Hematopoietic multipotent progenitor cell (in vitro differentiated cells): ENCODE measurements around the gene ITK. TPM values are rescaled to one million over a fixed set of nuclear protein-coding genes. Genes with fewer than 3 reads are reported as not detected.
"Not testable (repeated sequence)": the region's sequence is repeated elsewhere in the genome, so short reads cannot be mapped to it uniquely, and the experiment has no call there.

ENCODE experiments used
- DNase-seq, 3 donors: peaks; one replicate each; pipeline ENCODE4 v3.0.0-alpha.2; 2011 to 2015; ENCODE audit warnings: low read depth in 2 of 3, low spot score in 2 of 3
- total RNA-seq: library from RNA; depleted of rRNA; stranded (reverse); fragments of >200 nt; gene quantifications from one replicate; pipeline ENCODE4 v1.2.3, GENCODE V29; 2012

The ITK gene
- total RNA-seq, 1 donor = 0.27 TPM

GRCh38 chr5:157236423-157236822, 55.8 kb downstream of the ITK start:
- DNase-seq = no peak

DNA sequence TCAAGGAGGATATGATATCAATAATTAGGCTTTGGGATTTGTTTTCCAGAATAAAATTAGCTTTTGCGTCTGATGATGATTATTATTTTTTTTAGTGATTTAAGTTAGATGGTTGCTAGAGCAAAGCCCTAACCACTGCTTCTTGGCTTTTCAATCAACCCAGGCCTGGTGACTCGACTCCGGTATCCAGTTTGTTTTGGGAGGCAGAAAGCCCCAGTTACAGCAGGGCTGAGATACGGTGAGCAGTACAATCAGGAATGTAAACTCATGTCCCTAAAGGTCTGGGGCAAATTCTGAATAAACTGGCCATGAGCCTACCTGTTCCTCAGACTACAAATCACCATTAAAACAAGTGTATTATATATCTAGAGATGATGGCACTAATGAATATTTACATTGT, 60.8 kb downstream of the ITK start:
- DNase-seq = no peak

- not testable (repeated sequence) for DNase-seq
Measured at GRCh38 chr5:157244704-157245103, 64.1 kb downstream of the ITK start.

DNA sequence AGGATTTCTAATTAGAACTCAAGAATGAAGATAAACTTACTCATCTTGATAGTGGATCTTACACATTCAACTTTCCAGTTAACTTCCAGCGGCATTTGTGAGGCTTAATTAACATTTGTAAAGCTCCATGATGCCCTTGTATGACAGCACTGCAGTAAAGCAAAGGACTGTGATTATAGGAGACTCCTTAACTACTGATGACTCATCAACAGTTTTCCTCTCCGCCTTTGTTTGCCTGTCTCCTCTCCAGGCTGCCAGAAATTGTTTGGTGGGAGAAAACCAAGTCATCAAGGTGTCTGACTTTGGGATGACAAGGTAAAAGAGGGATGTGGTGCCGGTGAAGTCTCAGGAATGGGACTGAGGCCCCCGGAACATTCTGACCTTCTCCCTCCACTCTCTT, 64.8 kb downstream of the ITK start:
- DNase-seq = no peak

- no peak for DNase-seq
Measured at GRCh38 chr5:157245886-157246285, 65.2 kb downstream of the ITK start.

GRCh38 chr5:157247267-157247666, 66.6 kb downstream of the ITK start:
- no peak for DNase-seq

DNA sequence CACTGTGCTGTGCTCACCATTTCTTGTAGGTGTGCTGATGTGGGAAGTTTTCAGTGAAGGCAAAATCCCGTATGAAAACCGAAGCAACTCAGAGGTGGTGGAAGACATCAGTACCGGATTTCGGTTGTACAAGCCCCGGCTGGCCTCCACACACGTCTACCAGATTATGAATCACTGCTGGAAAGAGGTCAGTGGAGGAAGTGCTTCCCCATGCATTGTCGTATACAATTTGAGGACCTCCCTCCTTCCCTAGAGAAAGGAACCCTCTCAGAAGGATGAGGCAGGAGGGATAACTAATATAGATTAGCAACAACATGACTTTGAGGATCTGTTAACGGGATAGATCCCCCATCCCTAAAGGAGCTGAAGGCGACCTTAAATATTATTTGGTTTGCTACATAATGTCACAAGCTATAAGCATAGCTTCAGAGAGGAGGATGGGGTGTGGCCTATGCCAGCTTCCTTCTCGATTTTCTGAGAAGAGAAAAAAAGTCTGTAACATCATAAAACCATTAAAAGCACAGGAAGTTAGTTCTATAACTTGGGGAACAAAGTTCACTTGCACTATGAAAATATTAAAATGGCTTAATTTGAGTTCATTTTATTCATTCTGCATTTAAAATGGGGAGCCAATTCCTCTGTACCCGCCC, 68.3 kb downstream of the ITK start:
- peak in 1 of 3 donors; percentile 38 for DNase-seq

- peak; percentile 42 to 93 (median 83) for DNase-seq
Measured at GRCh38 chr5:157252711-157253465, 72.2 kb downstream of the ITK start.

- DNase-seq = peak in 2 of 3 donors; percentile 37 to 55
Measured at GRCh38 chr5:157253547-157253946, 72.9 kb downstream of the ITK start.

- no peak for DNase-seq
Measured at GRCh38 chr5:157258450-157258849, 77.8 kb downstream of the ITK start.

- DNase-seq = no peak
Measured at GRCh38 chr5:157259699-157260098, 79.1 kb downstream of the ITK start.

- DNase-seq = no peak
Measured at GRCh38 chr5:157263496-157264090, 83.0 kb downstream of the ITK start.

DNA sequence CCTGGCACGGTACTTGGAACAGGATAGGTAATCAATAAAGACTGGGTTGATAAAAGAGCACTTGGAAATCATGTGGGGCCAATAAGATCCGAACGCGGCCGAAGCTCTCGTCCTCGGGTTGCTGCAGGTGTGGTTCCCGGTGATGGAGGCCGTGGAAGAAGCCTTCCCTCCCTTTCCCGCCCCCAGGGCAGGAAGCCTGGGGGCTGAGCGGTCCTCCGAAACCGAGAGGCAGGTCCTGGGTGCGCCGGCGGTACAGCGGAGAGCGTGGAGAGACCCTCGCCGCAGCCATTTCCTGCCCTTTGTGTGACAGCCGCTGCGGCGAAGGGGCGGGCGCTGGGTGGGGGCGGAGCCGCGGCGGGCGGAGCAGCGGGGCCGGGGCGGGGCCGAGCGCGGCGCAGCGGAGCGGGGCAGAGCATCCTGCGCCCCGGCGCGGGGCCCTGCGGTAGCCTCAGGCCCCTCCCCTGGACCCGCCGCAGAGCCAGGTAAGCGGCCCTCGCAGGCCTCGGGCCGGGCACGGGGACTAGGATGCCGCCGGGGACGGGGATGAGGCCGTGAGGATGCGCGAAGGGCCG, 85.2 kb downstream of the ITK start, which contains the start of gene CYFIP2:
Gene CYFIP2 (plus strand): TSS at position 410 of the 572 bp plus-strand sequence. CDS start 19,239 bp downstream, outside the sequence.
- peak; percentile 71 to 81 (median 71) for DNase-seq

- DNase-seq = peak in 2 of 3 donors; percentile 62 to 70
Measured at GRCh38 chr5:157266286-157267007, 85.8 kb downstream of the ITK start.

GRCh38 chr5:157267025-157267424, 86.4 kb downstream of the ITK start:
- no peak for DNase-seq

DNA sequence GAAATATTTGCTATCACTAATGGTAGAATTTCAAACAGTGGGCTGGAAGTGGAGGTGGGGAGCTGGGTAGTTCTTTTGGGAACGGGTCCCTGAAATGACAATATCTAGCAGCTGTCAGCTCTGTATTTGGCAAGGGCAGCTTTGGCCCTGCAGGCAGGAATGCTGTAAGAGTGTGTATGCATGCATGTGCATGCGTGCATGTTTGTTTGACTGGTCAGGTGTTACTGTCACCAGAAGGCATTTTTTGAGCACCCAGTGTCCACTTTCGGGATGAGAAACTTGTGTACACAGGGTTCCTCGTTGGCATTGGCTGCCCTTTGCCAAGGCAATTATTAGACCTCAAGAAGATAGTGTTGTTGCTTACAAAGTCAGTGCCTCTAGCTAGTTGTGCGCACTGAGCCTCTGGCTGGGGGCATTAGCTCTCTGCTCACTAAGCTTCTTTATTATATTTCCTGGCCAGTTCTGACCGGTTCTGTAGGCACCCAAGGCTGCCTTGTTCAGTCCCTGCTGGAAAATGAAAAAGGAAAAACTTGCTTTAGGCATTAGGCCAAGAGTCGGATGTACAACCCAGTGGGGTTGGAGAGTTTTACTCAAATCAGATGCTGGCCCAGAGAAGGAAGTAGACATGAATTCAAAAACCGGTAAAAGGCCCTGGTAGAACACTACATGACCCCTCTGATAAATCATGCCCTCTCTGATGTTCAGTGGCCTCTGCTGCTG, 87.3 kb downstream of the ITK start:
- no peak for DNase-seq

GRCh38 chr5:157269165-157269671, 88.6 kb downstream of the ITK start:
- DNase-seq = no peak

- no peak for DNase-seq
Measured at GRCh38 chr5:157269761-157270272, 89.2 kb downstream of the ITK start.

- DNase-seq = no peak
Measured at GRCh38 chr5:157270771-157271170, 90.1 kb downstream of the ITK start.
